PC-9 (cell line): ENCODE measurements around the gene RIF1.

Experiments used
- EZH2 ChIP-seq: fragments of 200-600 bp; sonication (generic); IDR thresholded peaks from 2 replicates; pipeline ENCODE4 v1.8.0; 2017; ENCODE audit warnings: antibody characterized with exemption, low read depth
- TF ChIP-seq, protein P1 (sequence below): fragments of 200-600 bp; sonication (generic); conservative IDR thresholded peaks from 2 replicates; pipeline ENCODE4 v1.6.1; 2017; ENCODE audit warnings: mixed run types, antibody characterized with exemption, mild to moderate bottlenecking, moderate library complexity

DNA sequence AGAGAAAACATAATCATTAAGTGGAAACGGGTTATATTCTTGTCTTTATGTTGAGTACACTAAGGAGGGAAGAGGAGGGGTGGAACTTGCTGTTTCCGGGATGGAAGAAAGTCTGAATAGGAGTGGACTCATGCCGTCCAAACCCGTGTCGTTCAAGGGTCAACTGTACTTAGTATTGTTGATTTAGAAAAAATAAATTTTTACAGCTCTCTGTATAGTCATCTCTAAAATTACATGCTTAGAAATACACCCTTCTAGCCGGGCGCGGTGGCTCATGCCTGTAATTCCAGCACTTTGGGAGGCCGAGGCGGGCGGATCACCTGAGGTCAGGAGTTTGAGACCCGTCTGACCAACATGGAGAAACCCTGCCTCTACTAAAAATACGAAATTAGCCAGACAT, 29.4 kb downstream of the RIF1 start:
- TF ChIP-seq, protein P1, sequence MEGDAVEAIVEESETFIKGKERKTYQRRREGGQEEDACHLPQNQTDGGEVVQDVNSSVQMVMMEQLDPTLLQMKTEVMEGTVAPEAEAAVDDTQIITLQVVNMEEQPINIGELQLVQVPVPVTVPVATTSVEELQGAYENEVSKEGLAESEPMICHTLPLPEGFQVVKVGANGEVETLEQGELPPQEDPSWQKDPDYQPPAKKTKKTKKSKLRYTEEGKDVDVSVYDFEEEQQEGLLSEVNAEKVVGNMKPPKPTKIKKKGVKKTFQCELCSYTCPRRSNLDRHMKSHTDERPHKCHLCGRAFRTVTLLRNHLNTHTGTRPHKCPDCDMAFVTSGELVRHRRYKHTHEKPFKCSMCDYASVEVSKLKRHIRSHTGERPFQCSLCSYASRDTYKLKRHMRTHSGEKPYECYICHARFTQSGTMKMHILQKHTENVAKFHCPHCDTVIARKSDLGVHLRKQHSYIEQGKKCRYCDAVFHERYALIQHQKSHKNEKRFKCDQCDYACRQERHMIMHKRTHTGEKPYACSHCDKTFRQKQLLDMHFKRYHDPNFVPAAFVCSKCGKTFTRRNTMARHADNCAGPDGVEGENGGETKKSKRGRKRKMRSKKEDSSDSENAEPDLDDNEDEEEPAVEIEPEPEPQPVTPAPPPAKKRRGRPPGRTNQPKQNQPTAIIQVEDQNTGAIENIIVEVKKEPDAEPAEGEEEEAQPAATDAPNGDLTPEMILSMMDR, result no peak
- no peak for TF ChIP-seq EZH2
